ENCODE data around the gene HSD17B11. TPM values are rescaled to one million over a fixed set of nuclear protein-coding genes. Genes with fewer than 3 reads are reported as not detected.
A peak's percentile ranks its signal among the peaks of the same experiment; 100 is the strongest.
"Not testable (repeated sequence)": the region's sequence is repeated elsewhere in the genome, so short reads cannot be mapped to it uniquely, and the experiment has no call there.

The HSD17B11 gene, protein sequence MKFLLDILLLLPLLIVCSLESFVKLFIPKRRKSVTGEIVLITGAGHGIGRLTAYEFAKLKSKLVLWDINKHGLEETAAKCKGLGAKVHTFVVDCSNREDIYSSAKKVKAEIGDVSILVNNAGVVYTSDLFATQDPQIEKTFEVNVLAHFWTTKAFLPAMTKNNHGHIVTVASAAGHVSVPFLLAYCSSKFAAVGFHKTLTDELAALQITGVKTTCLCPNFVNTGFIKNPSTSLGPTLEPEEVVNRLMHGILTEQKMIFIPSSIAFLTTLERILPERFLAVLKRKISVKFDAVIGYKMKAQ
- total RNA-seq (2014; rRNA removed; shearing (Covaris generic)) = 107 and 159 TPM in 2 replicates

GRCh38 chr4:87390891-87391575 lies at the start of gene HSD17B11:
TSS of gene HSD17B11 (minus strand) at chr4:87391188. CDS start at chr4:87391070, 118 bp downstream.
- DNase-seq (ENCODE audit: low spot score) = peak; percentile 91

GRCh38 chr4:87433342-87433741 lies 42.4 kb upstream of the HSD17B11 start:
- no peak for DNase-seq (ENCODE audit: low spot score)

GRCh38 chr4:87430038-87430437 lies 39.0 kb upstream of the HSD17B11 start:
- DNase-seq (ENCODE audit: low spot score) = no peak

- DNase-seq (ENCODE audit: low spot score) = no peak
Observed at GRCh38 chr4:87428979-87429378, 38.0 kb upstream of the HSD17B11 start.

- DNase-seq (ENCODE audit: low spot score) = no peak
Observed at GRCh38 chr4:87427518-87427868, 36.5 kb upstream of the HSD17B11 start.

GRCh38 chr4:87426865-87427517 lies 36.0 kb upstream of the HSD17B11 start:
- DNase-seq (ENCODE audit: low spot score) = no peak

DNA sequence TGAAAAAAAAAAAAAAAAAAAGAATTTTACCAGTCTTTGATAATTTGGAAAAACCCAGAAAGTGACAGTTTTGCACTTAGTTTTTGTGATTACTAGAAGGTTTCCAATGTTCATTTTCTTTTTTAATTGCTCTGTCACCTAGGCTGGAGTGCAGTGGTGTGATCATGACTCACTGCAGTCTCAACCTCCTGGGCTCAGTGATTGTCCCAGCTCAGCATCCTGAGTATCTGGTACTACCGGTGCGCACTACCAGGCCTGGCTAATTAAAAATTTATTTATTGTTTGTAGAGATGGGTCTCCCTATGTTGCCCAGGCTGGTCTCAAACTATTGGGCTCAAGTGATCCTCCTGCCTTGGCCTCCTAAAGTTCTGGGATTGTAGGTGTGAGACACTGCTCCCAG lies 34.7 kb upstream of the HSD17B11 start:
- peak; percentile 52 for DNase-seq (ENCODE audit: low spot score)

- DNase-seq (ENCODE audit: low spot score) = not testable (repeated sequence)
Observed at GRCh38 chr4:87424099-87424543, 33.1 kb upstream of the HSD17B11 start.

GRCh38 chr4:87423317-87424098 lies 32.5 kb upstream of the HSD17B11 start:
- no peak for DNase-seq (ENCODE audit: low spot score)

DNA sequence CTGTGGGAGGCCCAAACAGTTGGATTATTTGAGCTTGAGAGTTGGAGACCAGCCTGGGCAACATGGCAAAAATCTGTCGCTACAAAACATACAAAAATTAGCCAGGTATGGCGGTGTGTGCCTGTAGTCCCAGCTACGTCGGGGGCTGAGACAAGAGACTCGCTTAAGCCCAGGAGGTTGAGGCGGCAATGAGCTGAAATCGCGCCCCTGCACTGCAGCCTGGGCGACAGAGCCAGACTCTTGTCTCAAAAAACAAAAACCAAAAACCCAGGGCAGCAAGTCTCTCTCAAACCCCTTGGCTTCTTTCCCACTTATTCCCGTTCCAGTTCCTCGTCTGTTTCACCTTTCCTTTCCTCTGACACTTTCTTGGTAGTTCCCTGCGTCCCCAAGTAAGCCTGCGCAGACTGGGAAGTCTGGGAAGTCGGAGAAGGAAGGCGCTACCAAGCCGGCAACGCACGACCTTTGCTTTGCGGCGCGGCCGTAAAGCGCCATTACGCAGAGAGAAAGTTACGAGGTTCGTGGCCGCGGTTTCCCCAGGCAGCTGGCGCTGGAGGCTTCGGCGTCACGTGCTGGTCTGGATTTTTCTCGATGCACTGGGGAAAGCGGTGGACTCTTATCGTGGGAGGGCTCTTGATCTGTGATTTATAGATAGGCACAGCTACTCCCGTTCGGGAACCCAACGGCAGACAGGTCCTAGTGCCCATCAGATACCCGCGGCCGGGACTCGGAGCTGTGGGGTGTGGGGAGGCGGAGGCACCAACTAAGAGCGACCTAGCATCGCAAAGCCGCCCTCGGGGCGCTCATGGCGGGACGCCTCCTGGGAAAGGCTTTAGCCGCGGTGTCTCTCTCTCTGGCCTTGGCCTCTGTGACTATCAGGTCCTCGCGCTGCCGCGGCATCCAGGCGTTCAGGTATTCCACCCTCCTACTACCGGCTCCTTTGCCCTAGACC lies 31.4 kb upstream of the HSD17B11 start, which contains the start of gene NUDT9:
Gene NUDT9 (plus strand): TSS at position 470 of the 949 bp plus-strand sequence. CDS start 333 bp downstream, at position 803.
- DNase-seq (ENCODE audit: low spot score) = peak; percentile 88

GRCh38 chr4:87420276-87420830 lies 29.4 kb upstream of the HSD17B11 start:
- DNase-seq (ENCODE audit: low spot score) = no peak

DNA sequence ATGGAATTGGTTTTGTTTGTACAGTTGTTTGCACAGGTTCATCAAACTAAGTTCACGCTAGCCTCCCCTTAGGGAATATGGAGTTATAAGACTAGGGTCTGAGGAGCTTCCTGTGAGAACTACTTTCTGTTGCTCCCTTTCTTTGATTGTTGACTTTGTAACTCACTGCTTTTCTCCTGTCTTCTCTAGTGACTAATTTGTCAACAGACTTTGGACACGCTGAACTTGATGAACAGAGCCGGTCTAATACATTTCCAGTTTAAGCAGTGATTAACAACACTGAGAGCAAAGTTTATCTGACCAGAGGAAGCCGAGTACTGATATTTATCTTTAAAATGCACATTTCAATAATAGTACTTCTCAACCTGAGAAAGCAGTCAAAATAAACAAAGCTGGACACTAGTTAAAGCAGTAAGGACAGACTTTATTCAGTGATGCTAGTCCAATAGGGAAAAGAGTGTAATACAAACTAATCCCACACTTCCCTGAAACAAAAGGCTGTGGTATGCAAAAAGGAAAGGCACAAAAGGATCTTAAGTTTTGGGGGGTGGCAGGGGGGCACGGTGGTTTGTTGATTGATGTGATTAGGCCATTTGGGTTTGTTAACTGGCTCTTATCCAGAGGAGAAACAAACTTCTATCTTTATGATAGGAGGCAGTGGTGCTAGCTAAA lies 28.7 kb upstream of the HSD17B11 start:
- no peak for DNase-seq (ENCODE audit: low spot score)

GRCh38 chr4:87418410-87418809 lies 27.4 kb upstream of the HSD17B11 start:
- DNase-seq (ENCODE audit: low spot score) = not testable (repeated sequence)

DNA sequence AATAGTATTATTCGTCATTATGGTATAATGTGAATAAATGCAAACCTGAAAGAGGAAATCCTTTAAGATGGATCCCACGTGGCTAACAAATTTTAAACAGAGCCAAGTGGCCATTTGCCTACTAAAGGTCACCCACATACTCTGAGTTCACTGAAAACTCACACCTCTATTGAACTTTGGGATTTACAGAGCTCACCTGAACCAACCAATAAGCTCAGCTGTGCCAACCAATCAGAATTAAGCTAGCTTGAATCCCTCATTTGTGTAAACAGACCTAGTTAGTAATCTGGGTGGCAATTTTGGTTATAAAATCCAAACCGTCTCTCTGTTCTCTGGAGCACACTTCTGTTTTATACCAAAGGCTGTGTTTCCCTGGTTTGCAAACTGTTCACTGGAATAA lies 26.0 kb upstream of the HSD17B11 start:
- no peak for DNase-seq (ENCODE audit: low spot score)

DNA sequence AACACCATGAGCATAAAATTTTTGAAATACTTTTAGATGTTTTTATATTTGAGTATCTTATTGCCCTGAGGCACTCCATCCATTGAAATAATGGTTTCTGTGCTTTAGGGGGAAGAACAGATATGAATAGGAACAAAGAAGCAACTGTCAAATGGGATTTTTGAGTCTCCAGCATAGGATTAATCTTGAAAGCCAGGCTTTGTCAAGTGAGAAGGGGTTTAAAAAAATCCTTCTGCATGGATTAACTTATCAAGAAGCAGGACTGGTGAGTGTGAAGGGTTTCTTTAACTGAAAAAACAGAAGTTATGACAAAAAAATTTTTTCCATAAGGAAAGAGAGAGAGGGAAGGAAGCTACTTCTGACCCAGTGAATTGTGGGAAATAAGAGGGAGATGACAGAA lies 23.8 kb upstream of the HSD17B11 start:
- DNase-seq (ENCODE audit: low spot score) = no peak

DNA sequence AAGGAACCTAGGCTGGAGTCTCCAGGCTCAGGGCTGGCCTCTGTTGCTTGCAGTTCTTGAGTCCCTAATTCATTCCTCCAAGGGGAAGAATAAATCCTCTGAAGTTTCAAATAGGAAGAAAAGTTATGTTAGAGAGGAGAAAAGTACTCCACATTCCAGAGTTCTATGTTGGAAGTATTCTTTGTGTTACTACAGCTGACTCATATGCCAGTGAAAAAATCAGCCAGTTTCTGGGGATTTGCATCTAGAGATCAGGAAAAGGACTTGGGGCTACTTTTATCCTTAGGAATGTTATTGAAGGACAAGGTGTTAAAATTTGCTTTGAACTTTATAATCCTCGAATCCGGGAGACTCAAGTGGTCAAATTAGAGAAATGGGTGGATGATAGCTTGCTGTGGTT lies 19.7 kb upstream of the HSD17B11 start:
- no peak for DNase-seq (ENCODE audit: low spot score)

DNA sequence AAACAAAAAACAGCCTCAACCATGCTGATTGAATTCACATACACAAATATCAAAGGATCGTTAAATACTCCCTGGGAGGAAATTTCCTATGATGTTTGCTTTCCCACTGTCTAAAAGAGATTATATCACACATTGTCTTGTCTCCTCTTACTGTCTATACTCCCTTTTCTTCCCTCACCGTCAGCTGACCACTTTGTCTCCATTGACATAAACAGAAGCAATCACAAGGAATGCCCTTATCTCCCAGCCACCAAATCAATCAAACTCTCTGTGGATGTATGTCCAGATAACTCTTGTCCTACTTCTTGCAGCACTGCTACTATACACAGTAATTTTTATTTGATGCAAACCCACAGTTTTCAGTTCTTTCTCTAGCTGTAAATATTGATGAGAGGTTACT lies 19.2 kb upstream of the HSD17B11 start:
- no peak for DNase-seq (ENCODE audit: low spot score)

GRCh38 chr4:87409420-87409939 lies 18.5 kb upstream of the HSD17B11 start:
- DNase-seq (ENCODE audit: low spot score) = no peak

DNA sequence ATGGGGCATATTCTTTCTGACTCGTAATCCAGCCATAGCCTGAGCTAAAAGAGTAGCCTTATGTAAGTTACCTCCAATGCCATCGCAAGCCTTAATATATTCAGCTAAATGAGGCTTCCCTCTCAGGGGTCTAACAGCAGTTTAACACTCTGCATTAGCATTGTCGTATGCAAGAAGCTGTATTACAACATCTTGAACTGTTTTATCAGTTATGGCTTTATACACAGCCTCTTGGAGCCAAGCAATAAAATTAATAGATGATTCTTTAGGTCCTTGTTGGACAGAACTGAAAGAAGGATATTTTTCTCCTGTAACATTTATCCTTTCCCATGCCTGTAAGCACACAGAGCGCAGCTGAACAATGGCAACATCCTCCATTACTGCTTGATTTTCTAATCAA lies 15.9 kb upstream of the HSD17B11 start:
- DNase-seq (ENCODE audit: low spot score) = not testable (repeated sequence)

- no peak for DNase-seq (ENCODE audit: low spot score)
Observed at GRCh38 chr4:87406462-87406861, 15.5 kb upstream of the HSD17B11 start.
